Right lobe of liver (tissue), 6 donors: ENCODE results near the gene NAT8L. TPM values are rescaled to one million over a fixed set of nuclear protein-coding genes. Genes with fewer than 3 reads are reported as not detected.

ENCODE experiments used
- ATAC-seq, 4 donors: fragments of 200-7000 bp; cut with Tn5 transposase; one replicate each; pipeline ENCODE4 v1.9.1; 2020; ENCODE audit warnings: mild to moderate bottlenecking in 4 of 4, moderate library complexity in 4 of 4
- DNase-seq, 3 donors: peaks; one replicate each; pipeline ENCODE4 v3.0.0-alpha.2; 2020
- H3K27ac ChIP-seq, 3 donors: fragments of 200-600 bp; one replicate each; pipeline ENCODE4 v1.8.0; 2022
- H3K27me3 ChIP-seq, 2 donors: fragments of 200-600 bp; one replicate each; pipeline ENCODE4 v1.8.0; 2022
- H3K36me3 ChIP-seq, 4 donors: fragments of 200-600 bp; sonication (generic) in 1 of 4; one replicate each; pipeline versions ENCODE4 v1.5.1 to v1.8.0; 2017 to 2022; ENCODE audit warnings: control low read depth in 1 of 4
- H3K4me1 ChIP-seq, 4 donors: fragments of 200-600 bp; sonication (generic) in 1 of 4; one replicate each; pipeline versions ENCODE4 v1.5.1 to v1.8.0; 2017 to 2022; ENCODE audit warnings: control low read depth in 1 of 4
- H3K4me3 ChIP-seq, 3 donors: fragments of 200-600 bp; one replicate each; pipeline ENCODE4 v1.8.0; 2022
- H3K9me3 ChIP-seq, 4 donors: fragments of 200-600 bp; sonication (generic) in 1 of 4; one replicate each; pipeline versions ENCODE4 v1.5.1 to v1.8.0; 2017 to 2022; ENCODE audit warnings: control low read depth in 1 of 4
- POLR2A ChIP-seq: fragments of 450-650 bp; IDR thresholded peaks from one replicate; pipeline ENCODE4 v1.6.1; 2017; ENCODE audit warnings: antibody characterized with exemption, mild to moderate bottlenecking
- WGBS: methylation state at CpG from one replicate; pipeline ENCODE4 v1.1.6; 2018; ENCODE audit warnings: low coverage, low lambda C conversion rate; ENCODE audit not compliant: insufficient coverage; ENCODE audit errors: missing lambda C conversion rate; 5-methylcytosine and 5-hydroxymethylcytosine counted together
- intact Hi-C, 2 donors: fragments of 100-400 bp; cut with DNase I; formaldehyde crosslinking; loops; one replicate each; pipeline versions ENCODE4 v1.11.2 to v1.14.1; 2022
- total RNA-seq, 6 experiments: library from RNA; depleted of rRNA in 2 of 6; stranded (reverse); fragments of >200 nt in 2 of 6; fragmentation: NEBNext Ultra II Directional in 3 of 6; extraction: Animal tissue kit (Norgen Biotek cat#: 25700) in 3 of 6; gene quantifications; one replicate each; pipeline versions ENCODE4 v1.1.0 to v1.2.4, GENCODE V29; 2016 to 2023
- TF ChIP-seq, protein P1 (sequence below), 4 donors: fragments of 200-600 bp in 3 of 4; fragments of 450-650 bp in 1 of 4; IDR thresholded peaks; one replicate each; pipeline versions ENCODE4 v1.5.1 to v1.8.0; 2016 to 2022; ENCODE audit warnings: antibody characterized with exemption in 4 of 4, mild to moderate bottlenecking in 2 of 4
- donor health status: DM: no; HTN: yes; CAD: no.
- donor health status: DM: no; HTN: no; CAD: no.
- donor health status: DM: no; HTN: no; CAD: no.
- donor health status: DM: no; HTN: yes; CAD: no.
- donor health status: DM: no; HTN: yes; CAD: no.

NAT8L gene
- total RNA-seq, 6 experiments from 2014 or later: 0.02 to 0.05 TPM; not detected in 4

DNA sequence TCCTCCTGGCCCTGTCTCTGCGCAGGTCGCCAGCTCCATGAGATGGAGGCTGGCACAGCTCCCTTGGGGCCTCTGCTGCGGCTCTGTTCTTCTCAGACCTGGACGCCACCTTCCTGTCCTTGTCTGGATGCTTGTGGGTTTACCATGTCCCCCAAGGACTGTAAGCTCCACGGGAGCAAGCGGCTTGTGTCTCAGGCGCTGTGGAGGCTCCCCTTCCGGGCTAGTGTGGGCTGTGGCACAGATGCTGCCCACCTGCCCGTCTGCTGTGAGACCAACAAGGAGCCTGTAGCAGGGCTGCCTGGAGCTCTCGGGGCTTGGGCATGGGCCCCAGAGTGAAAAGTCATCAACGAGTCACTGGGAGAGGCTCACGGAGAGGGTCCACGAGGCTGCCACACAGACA, 25.2 kb downstream of the NAT8L start:
- 89% methylated on average over 7 of the region's 13 CpGs for WGBS
- TF ChIP-seq, protein P1, sequence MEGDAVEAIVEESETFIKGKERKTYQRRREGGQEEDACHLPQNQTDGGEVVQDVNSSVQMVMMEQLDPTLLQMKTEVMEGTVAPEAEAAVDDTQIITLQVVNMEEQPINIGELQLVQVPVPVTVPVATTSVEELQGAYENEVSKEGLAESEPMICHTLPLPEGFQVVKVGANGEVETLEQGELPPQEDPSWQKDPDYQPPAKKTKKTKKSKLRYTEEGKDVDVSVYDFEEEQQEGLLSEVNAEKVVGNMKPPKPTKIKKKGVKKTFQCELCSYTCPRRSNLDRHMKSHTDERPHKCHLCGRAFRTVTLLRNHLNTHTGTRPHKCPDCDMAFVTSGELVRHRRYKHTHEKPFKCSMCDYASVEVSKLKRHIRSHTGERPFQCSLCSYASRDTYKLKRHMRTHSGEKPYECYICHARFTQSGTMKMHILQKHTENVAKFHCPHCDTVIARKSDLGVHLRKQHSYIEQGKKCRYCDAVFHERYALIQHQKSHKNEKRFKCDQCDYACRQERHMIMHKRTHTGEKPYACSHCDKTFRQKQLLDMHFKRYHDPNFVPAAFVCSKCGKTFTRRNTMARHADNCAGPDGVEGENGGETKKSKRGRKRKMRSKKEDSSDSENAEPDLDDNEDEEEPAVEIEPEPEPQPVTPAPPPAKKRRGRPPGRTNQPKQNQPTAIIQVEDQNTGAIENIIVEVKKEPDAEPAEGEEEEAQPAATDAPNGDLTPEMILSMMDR (IDR thresholded peaks at IDR 0.05): no peak
- TF ChIP-seq POLR2A: no peak
- DNase-seq: peak in 1 of 3 donors; percentile 38
- no peak for ATAC-seq
- Histone ChIP-seq H3K4me1 (peaks cover 0 to 26% (median under 1%) of the 10 kb centered on the region in 4 donors), H3K4me3 (no peak overlapping the region), H3K27ac (no peak overlapping the region), H3K27me3 (no peaks in the 10 kb centered on the region), H3K9me3 (no peaks in the 10 kb centered on the region), H3K36me3 (no peaks in the 10 kb centered on the region)
- intact Hi-C loops: no loop called here

DNA sequence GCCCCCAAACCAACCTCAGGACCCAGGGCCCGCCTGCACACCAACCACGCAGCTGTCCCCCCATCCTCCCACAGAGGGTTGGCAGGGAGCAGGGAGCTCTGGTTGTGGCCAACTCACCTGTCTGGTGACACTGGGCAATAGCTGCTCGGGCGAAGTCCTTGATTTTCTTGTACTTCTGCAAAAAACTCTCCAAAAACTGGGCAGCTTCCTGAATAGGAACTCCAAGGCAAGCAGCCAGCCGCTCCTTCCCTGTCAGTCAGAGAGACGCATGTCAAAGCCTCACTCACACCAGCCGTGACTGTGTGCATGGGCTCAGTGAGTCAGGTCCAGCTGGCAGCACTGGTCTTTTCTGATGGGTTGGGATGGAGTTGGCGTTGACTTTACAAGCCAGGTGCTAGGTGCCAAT, 26.4 kb downstream of the NAT8L start:
- DNase-seq (peak; percentile 78 to 88 (median 81)), ATAC-seq (peak; percentile 23 to 74 (median 49))
- Histone ChIP-seq H3K27me3 (no peaks in the 10 kb centered on the region), H3K9me3 (no peaks in the 10 kb centered on the region), H3K4me3 (no peak overlapping the region), H3K4me1 (peaks cover 0 to 38% (median 6%) of the 10 kb centered on the region in 4 donors), H3K27ac (no peak overlapping the region), H3K36me3 (no peaks in the 10 kb centered on the region)
- intact Hi-C loops: no loop called here
- TF ChIP-seq, protein P1 (IDR thresholded peaks at IDR 0.05): no peak
- no peak for TF ChIP-seq POLR2A
- WGBS: 50% methylated on average over 7 of the region's 8 CpGs

DNA sequence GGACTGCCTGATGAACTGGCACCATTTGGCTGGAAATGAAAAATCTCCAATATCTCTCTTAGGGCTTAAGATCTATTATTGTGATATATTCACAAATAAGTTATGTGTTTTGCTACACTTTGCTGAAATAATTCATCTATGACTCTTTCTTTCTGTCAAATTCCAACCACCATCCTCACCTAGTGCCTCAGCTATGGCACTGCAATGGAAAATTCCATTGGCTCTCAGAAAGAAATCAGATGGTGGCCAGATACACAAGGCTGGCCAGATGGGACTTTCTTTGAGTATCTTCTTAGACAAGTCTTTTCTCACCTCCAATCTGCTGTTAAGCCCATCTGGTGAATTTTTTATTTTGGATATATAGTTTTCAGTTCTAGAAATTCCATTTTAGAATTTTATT, 28.0 kb downstream of the NAT8L start:
- Histone ChIP-seq H3K27me3 (no peaks in the 10 kb centered on the region), H3K4me1 (peaks cover 0 to 45% (median 10%) of the 10 kb centered on the region in 4 donors), H3K36me3 (no peaks in the 10 kb centered on the region), H3K4me3 (no peak overlapping the region), H3K9me3 (no peaks in the 10 kb centered on the region), H3K27ac (no peak overlapping the region)
- no peak for DNase-seq
- intact Hi-C loops: no loop called here
- no peak for TF ChIP-seq POLR2A
- TF ChIP-seq, protein P1 (IDR thresholded peaks at IDR 0.05): no peak
- no peak for ATAC-seq

DNA sequence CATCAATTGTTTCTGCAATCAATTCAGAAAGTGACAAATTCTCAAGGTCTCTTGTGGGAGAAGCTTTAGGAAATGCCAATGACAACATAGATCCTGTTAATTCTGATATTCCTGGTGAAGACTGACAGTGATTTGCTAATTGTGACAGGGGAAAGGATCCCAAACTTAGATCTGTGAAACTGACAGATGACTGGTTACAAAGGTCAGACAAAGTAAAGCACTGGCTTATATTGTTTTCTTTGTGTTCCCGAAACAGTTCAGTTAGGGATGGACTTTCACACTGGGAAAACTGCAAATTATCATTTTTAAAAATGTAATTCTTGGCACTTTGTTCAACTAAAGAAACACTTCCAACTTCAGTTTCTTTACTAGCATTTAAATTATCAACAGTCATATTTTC, 30.1 kb downstream of the NAT8L start:
- Histone ChIP-seq H3K4me3 (no peak overlapping the region), H3K27me3 (no peaks in the 10 kb centered on the region), H3K36me3 (no peaks in the 10 kb centered on the region), H3K27ac (no peak overlapping the region), H3K9me3 (no peaks in the 10 kb centered on the region), H3K4me1 (peaks cover 0 to 34% (median 10%) of the 10 kb centered on the region in 4 donors)
- ATAC-seq (peak in 3 of 4 donors; percentile 37 to 58 (median 48)), DNase-seq (no peak)
- intact Hi-C loops: no loop called here
- 38% methylated on average over 1 of the region's 1 CpG for WGBS
- TF ChIP-seq POLR2A: no peak
- TF ChIP-seq, protein P1 (IDR thresholded peaks at IDR 0.05): no peak

DNA sequence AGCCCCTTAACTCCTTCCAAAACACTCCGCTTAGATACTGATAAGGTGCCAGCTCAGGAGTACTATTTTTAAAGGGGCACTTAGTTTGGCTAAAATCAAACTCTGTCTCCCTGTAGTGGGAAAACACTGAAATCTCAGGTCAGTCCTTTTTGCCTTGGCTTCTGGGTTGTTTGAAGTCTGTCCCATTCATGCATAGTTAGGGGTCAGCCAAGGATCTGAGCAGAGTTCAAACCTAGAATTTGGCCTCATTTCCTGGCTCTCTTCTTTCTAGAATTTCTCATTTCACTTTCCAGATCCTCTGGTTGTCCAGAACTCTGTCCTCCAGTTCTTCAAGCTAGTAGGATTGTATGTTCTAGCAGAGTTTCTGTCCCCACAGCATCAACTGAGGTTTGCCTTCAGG, 31.5 kb downstream of the NAT8L start:
- H3K9me3 ChIP-seq: no peaks in the 10 kb centered on the region
- no peaks in the 10 kb centered on the region for H3K36me3 ChIP-seq
- H3K4me3 ChIP-seq: no peak overlapping the region
- H3K27me3 ChIP-seq: no peaks in the 10 kb centered on the region
- intact Hi-C loops: no loop called here
- peak overlapping the region in 2 of 3 donors; percentile 14 to 28 for H3K27ac ChIP-seq
- WGBS: 17% methylated on average over 1 of the region's 1 CpG
- TF ChIP-seq POLR2A: no peak
- TF ChIP-seq, protein P1 (IDR thresholded peaks at IDR 0.05): peak in 1 of 4 donors; percentile 9
- ATAC-seq: peak; percentile 77 to 91 (median 89)
- DNase-seq: peak in 1 of 3 donors; percentile 57
- peaks cover 0 to 29% (median 10%) of the 10 kb centered on the region in 4 donors for H3K4me1 ChIP-seq
